Pancreas (tissue), 10 donors: ENCODE results near the gene NUDT22. TPM values are rescaled to one million over a fixed set of nuclear protein-coding genes. Genes with fewer than 3 reads are reported as not detected.

ENCODE experiments used
- ATAC-seq, 4 donors: fragments of 200-7000 bp; cut with Tn5 transposase; one replicate each; pipeline versions ENCODE4 v1.8.0 to v1.9.1; 2020; ENCODE audit warnings: mild to moderate bottlenecking in 4 of 4, moderate library complexity in 4 of 4
- DNase-seq, 6 donors: peaks; one replicate each; pipeline ENCODE4 v3.0.0-alpha.2; 2020
- FAIRE-seq: peaks from 2 replicates; lab custom pipeline; 2012; peaks lifted over from hg19 to GRCh38; lab: Jason Lieb, UNC
- H3K27ac ChIP-seq, 4 donors: fragments of 200-600 bp; sonication (generic); 1 replicate in 3 of 4; 2 replicates in 1 of 4; pipeline versions ENCODE4 v1.5.0 to v1.8.0; 2020
- H3K27me3 ChIP-seq, 4 donors: fragments of 200-600 bp; one replicate each; pipeline ENCODE4 v1.8.0; 2021
- H3K36me3 ChIP-seq, 3 donors: fragments of 200-600 bp; sonication (generic) in 1 of 3; one replicate each; pipeline versions ENCODE4 v1.5.0 to v1.8.0; 2020 to 2021
- H3K4me1 ChIP-seq, 3 donors: fragments of 200-600 bp; one replicate each; pipeline ENCODE4 v1.8.0; 2021
- H3K4me3 ChIP-seq, 4 donors: fragments of 200-600 bp; sonication (generic) in 2 of 4; one replicate each; pipeline versions ENCODE4 v1.5.0 to v1.8.0; 2020 to 2021
- H3K9me3 ChIP-seq, 4 donors: fragments of 200-600 bp; one replicate each; pipeline ENCODE4 v1.8.0; 2021
- WGBS, 2 donors: extraction: QIAGEN DNeasy Blood & Tissue Kit; methylation state at CpG; one replicate each; pipeline ENCODE4 v1.1.7; 2013; 5-methylcytosine and 5-hydroxymethylcytosine counted together
- intact Hi-C, 3 donors: fragments of 100-400 bp; cut with DNase I; formaldehyde crosslinking; loops; one replicate each; pipeline versions ENCODE4 v1.11.1 to v1.14.2; 2022
- polyA plus RNA-seq, 2 donors: library from polyadenylated mRNA; stranded (reverse); fragments of 200-250 nt; gene quantifications; one replicate each; pipeline ENCODE4 v1.2.3, GENCODE V29; 2013
- total RNA-seq, 6 donors: library from RNA; stranded (reverse); fragmentation: NEBNext Ultra II Directional in 4 of 6; extraction: Animal tissue kit (Norgen Biotek cat#: 25700) in 4 of 6; gene quantifications; one replicate each; pipeline versions ENCODE4 v1.2.1 to v1.2.4, GENCODE V29; 2021 to 2023
- TF ChIP-seq, protein P1 (sequence below), 4 donors: fragments of 200-600 bp; sonication (generic) in 3 of 4; IDR thresholded peaks; one replicate each; pipeline versions ENCODE4 v1.5.0 to v1.8.0; 2021; ENCODE audit warnings: antibody characterized with exemption in 4 of 4
- donor health status: healthy with polysubstance abuse.
- donor health status: DM: no; HTN: no; CAD: no; lungs with moderate emphysema.
- donor health status: DM: no; HTN: no; CAD: no.
- donor health status: control.
- donor health status: control.
- donor health status: Bipolar disorder and iron deficiency.
- donor health status: DM: yes; HTN: yes; CAD: no.
- donor health status: DM: no; HTN: no; CAD: no.
- donor health status: DM: no; HTN: no; CAD: no.
- donor health status: DM: yes; HTN: yes; CAD: no.

The NUDT22 gene
- total and polyA plus RNA-seq, 8 donors: 32.6 to 115 (median 39.0) TPM

DNA sequence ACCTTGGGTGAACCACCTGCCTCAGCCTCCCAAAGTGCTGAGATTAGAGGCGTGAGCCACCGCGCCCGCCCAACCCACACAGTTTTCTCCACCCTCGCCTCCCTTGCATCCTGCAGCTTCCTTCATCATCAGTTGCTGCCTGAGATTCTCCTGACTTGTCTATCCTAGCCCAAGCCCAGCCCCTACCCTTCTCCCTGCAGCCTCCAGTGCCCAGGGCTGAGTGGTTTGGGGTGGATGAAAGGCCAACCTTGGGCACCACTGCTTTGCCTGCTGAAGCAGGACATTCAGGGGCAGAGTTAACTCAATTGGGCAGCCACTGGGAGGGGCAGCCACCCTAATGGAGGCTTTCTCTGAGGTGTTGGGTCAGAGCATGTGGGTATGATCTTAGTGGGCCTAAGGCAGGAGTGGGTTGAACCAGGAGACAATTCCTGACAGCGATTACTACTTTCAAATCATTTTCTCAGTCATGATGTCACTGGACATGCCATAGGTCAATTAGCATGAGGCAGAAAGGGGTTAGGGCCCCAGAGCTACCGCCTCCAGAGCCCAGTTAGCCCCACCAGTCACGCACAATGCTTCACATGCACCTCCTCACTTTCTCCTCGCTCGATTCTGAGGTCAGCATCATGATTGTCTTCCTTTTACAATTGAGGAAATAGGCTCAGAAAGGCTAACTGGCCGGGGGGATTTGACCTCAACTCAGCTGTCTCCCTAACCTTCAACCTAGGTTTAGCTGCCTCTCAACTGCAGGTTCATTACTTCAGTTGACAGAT is 13.8 kb downstream of the NUDT22 start:
- 71% methylated on average over 11 of the region's 11 CpGs for WGBS, 2 donors
- FAIRE-seq (no peak), ATAC-seq (no peak), DNase-seq (peak in 1 of 6 donors; percentile 49)
- TF ChIP-seq, protein P1, sequence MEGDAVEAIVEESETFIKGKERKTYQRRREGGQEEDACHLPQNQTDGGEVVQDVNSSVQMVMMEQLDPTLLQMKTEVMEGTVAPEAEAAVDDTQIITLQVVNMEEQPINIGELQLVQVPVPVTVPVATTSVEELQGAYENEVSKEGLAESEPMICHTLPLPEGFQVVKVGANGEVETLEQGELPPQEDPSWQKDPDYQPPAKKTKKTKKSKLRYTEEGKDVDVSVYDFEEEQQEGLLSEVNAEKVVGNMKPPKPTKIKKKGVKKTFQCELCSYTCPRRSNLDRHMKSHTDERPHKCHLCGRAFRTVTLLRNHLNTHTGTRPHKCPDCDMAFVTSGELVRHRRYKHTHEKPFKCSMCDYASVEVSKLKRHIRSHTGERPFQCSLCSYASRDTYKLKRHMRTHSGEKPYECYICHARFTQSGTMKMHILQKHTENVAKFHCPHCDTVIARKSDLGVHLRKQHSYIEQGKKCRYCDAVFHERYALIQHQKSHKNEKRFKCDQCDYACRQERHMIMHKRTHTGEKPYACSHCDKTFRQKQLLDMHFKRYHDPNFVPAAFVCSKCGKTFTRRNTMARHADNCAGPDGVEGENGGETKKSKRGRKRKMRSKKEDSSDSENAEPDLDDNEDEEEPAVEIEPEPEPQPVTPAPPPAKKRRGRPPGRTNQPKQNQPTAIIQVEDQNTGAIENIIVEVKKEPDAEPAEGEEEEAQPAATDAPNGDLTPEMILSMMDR (IDR thresholded peaks at IDR 0.05): no peak
- Histone ChIP-seq H3K27me3 (no peaks in the 10 kb centered on the region), H3K4me1 (peaks cover 29 to 57% (median 51%) of the 10 kb centered on the region in 3 donors), H3K9me3 (no peaks in the 10 kb centered on the region), H3K36me3 (no peaks in the 10 kb centered on the region), H3K4me3 (peak overlapping the region in 2 of 4 donors; percentile 78), H3K27ac (peak overlapping the region; percentile 97 to 100 (median 98))
- intact Hi-C loops: no loop called here

DNA sequence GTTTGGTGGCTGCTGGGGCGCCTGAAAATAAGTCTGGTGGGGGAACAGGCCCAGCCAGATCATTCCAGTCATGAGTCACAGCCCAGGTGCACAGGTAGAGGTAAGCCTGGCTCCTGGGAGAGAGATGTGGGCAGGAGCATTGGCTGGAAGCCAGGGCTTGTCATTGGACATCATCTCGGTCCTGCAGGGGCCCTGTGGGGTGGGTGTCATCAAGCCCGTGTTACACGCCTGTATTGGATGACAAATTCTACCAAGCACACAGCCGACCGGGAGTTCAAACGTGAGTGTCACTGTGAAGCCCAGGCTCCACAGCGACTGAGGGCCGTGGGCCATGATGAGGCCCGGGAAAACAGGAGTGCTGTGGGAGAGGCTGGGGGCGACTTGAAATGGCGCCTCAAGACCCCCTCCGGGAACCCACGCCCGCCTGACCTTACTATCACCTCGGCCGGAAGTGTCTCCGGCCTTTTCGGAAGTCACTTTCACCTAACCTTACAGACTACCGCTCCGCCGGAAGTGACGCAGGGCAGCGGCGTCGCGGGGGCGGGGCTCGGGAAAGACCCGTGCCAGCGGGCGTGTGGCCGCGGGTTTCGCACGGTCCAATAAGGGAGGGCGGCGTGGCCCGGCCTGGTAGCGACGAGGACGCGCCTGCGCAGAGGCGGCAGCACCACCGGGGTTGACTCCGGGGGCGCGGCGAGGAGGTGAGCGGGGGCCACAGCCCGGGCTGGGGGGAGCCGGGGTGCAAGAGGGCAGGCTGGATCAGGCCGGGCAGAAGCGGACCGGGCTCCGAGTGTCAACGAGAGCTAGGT is 14.6 kb downstream of the NUDT22 start, which contains the start of gene FKBP2:
Gene FKBP2, plus strand, starts transcription at position 661 of the 806 bp plus-strand sequence. CDS start 1,293 bp downstream, outside the sequence.
- 0 to 1% methylated on average over 58 of the region's 58 CpGs for WGBS, 2 donors

GRCh38 chr11:64241241-64241490 is 15.1 kb downstream of the NUDT22 start:
- H3K4me3 ChIP-seq: peak overlapping the region; percentile 26 to 78 (median 57)
- peak overlapping the region; percentile 97 to 100 (median 98) for H3K27ac ChIP-seq
- TF ChIP-seq, protein P1 (IDR thresholded peaks at IDR 0.05): no peak
- intact Hi-C loops: no loop called here
- H3K4me1 ChIP-seq: peaks cover 29 to 49% (median 46%) of the 10 kb centered on the region in 3 donors
- FAIRE-seq (no peak), ATAC-seq (peak; percentile 69 to 82 (median 76)), DNase-seq (peak in 5 of 6 donors; percentile 100)
- WGBS, 2 donors: 0 to 2% methylated on average over 24 of the region's 24 CpGs
- no peaks in the 10 kb centered on the region for H3K9me3 ChIP-seq
- no peaks in the 10 kb centered on the region for H3K27me3 ChIP-seq
- H3K36me3 ChIP-seq: no peaks in the 10 kb centered on the region

More for the DNA sequence above, 14.6 kb downstream of the NUDT22 start, which contains the start of gene FKBP2:
- H3K27me3 ChIP-seq: no peaks in the 10 kb centered on the region
- DNase-seq (peak; percentile 97 to 99 (median 99)), ATAC-seq (peak; percentile 56 to 74 (median 66)), FAIRE-seq (no peak)
- peaks cover 29 to 55% (median 46%) of the 10 kb centered on the region in 3 donors for H3K4me1 ChIP-seq
- intact Hi-C loops: no loop called here
- H3K9me3 ChIP-seq: no peaks in the 10 kb centered on the region
- H3K36me3 ChIP-seq: no peaks in the 10 kb centered on the region
- peak within 1 kb of the TSS; percentile 78 to 91 (median 80) for H3K4me3 ChIP-seq
- TF ChIP-seq, protein P1 (IDR thresholded peaks at IDR 0.05): no peak
- H3K27ac ChIP-seq: peak within 1 kb of the TSS; percentile 97 to 100 (median 98)

- Histone ChIP-seq H3K4me1 (peaks cover 29 to 48% (median 43%) of the 10 kb centered on the region in 3 donors), H3K27me3 (no peaks in the 10 kb centered on the region), H3K27ac (peak overlapping the region; percentile 97 to 100 (median 98)), H3K4me3 (peak overlapping the region; percentile 78 to 91 (median 80)), H3K36me3 (no peaks in the 10 kb centered on the region), H3K9me3 (no peaks in the 10 kb centered on the region)
- peak in 4 of 6 donors; percentile 70 to 100 (median 85) for DNase-seq
- 0% methylated on average over 60 to 63 of the region's 63 CpGs for WGBS, 2 donors
- intact Hi-C loops: no loop called here
- FAIRE-seq: no peak
- TF ChIP-seq, protein P1 (IDR thresholded peaks at IDR 0.05): no peak
- peak in 3 of 4 donors; percentile 0 to 4 (median 2) for ATAC-seq
Measured at GRCh38 chr11:64241491-64242374, 15.7 kb downstream of the NUDT22 start.
